ENCODE measurements around the gene CARS1. TPM values are rescaled to one million over a fixed set of nuclear protein-coding genes. Genes with fewer than 3 reads are reported as not detected.

CARS1 gene
- total and polyA plus RNA-seq, 10 of the 15 experiments (the other 5 are each of a cell fraction or from before 2014, with no cell fraction given) = 7.8 to 60.6 (median 45.7) TPM

GRCh38 chr11:3095712-3096361, 38.6 kb upstream of the CARS1 start:
- Histone ChIP-seq H4K20me1 (ENCODE audit: control insufficient read depth, insufficient read depth) (no peaks in the 10 kb centered on the region), H3K79me2 (ENCODE audit: control insufficient read depth, insufficient read depth, low read length) (no peaks in the 10 kb centered on the region), H3K4me2 (ENCODE audit: control insufficient read depth, insufficient read depth) (no peak overlapping the region), H3K9ac (ENCODE audit: control insufficient read depth, insufficient read depth, low read length) (no peak overlapping the region), H3K4me3 (no peak overlapping the region), H3K4me1 (ENCODE audit: control insufficient read depth, insufficient read depth, low read length) (no peaks in the 10 kb centered on the region), H3K9me3 (replicated peaks; ENCODE audit: control insufficient read depth, insufficient read depth, low read length) (no peaks in the 10 kb centered on the region), H2AFZ (ENCODE audit: control insufficient read depth, low read depth, low read length) (no peak overlapping the region), H3K27ac (ENCODE audit: control insufficient read depth, insufficient read depth) (no peak overlapping the region), H3K27me3 (replicated peaks in 1 of 2; ENCODE audit: control insufficient read depth in 2 of 2, insufficient read depth in 2 of 2, low read length in 1 of 2) (no peaks in the 10 kb centered on the region), H3K36me3 (ENCODE audit: control insufficient read depth in 2 of 2, insufficient read depth in 2 of 2, low read length in 1 of 2) (no peaks in the 10 kb centered on the region)
- ChIA-PET CTCF (no interaction called here), SMC1A (ENCODE audit: uncharacterized antibody, unreplicated experiment) (no interaction called here), RAD21 (ENCODE audit: unreplicated experiment) (no interaction called here), POLR2A (no interaction called here)
- DNase-seq (ENCODE audit: low read depth, low spot score) (no peak), FAIRE-seq (no peak), ATAC-seq (no peak)
- WGBS (ENCODE audit: insufficient coverage, insufficient replicate concordance, low lambda C conversion rate, missing lambda C conversion rate) = 57% methylated on average over 15 of the region's 15 CpGs
- in situ Hi-C loops (cut with MboI) = no loop called here
- TF ChIP-seq CREB1 (IDR thresholded peaks at IDR 0.05; ENCODE audit: low read depth) (no peak), SP1 (IDR thresholded peaks at IDR 0.05; ENCODE audit: low read depth, low read length) (no peak), EP300 (IDR thresholded peaks at IDR 0.05; ENCODE audit: borderline replicate concordance in 1 of 2, control insufficient read depth in 1 of 2, low read depth in 2 of 2, low read length in 2 of 2) (no peak), SPI1 (IDR thresholded peaks at IDR 0.05; ENCODE audit: borderline replicate concordance, insufficient read depth, low read depth, low read length) (no peak), MLLT1 (IDR thresholded peaks at IDR 0.05) (no peak), ZNF217 (IDR thresholded peaks at IDR 0.05) (no peak), YY1 (IDR thresholded peaks at IDR 0.05; ENCODE audit: low read depth, low read length) (no peak), RAD21 (IDR thresholded peaks at IDR 0.05; ENCODE audit: insufficient read depth, low read depth, low read length) (no peak), ZNF622 (IDR thresholded peaks at IDR 0.05) (no peak), GATAD2B (conservative IDR thresholded peaks at IDR 0.05; ENCODE audit: low read depth) (no peak), FOXK2 (IDR thresholded peaks at IDR 0.05) (no peak), BCL11A (IDR thresholded peaks at IDR 0.05; ENCODE audit: low read depth, low read length) (no peak), CEBPZ (IDR thresholded peaks at IDR 0.05; ENCODE audit: low read depth, low read length) (no peak), CREM (IDR thresholded peaks at IDR 0.05; ENCODE audit: low read depth) (no peak), PML (IDR thresholded peaks at IDR 0.05; ENCODE audit: low read length) (no peak), STAT3 (IDR thresholded peaks at IDR 0.05; ENCODE audit: low read depth, low read length) (no peak), BACH1 (IDR thresholded peaks at IDR 0.05; ENCODE audit: borderline replicate concordance) (no peak)
- no TSS peak for BruUV-seq (replicated peaks)
- intact Hi-C loops (cut with micrococcal nuclease; ENCODE audit: unreplicated experiment) = loop anchor here (10.0 kb wide), 2 partner anchors 121 to 161 kb away; no protein-coding TSS in a partner anchor

Data from GM12878 (cell line).